ENCODE data around the gene ABRACL. TPM values are rescaled to one million over a fixed set of nuclear protein-coding genes. Genes with fewer than 3 reads are reported as not detected.

The ABRACL gene
- total and polyA plus RNA-seq, 11 donors = 3.2 to 26.3 (median 8.1) TPM

GRCh38 chr6:139028215-139028657 lies 309 bp upstream of the ABRACL start:
- Histone ChIP-seq H3K4me3 (peak overlapping the region; percentile 68 to 98 (median 93)), H3K4me1 (peaks cover 0 to 42% (median 10%) of the 10 kb centered on the region in 12 donors), H3K9me3 (no peaks in the 10 kb centered on the region), H3K36me3 (no peaks in the 10 kb centered on the region), H3K27ac (peak overlapping the region; percentile 11 to 97 (median 88)), H3K27me3 (no peaks in the 10 kb centered on the region)
- no peak for ATAC-seq
- WGBS, 4 donors = 2 to 6% (median 4%) methylated on average over 14 of the region's 14 CpGs
- intact Hi-C loops (cut with DNase I) = loop anchor here in 1 of 10 donors (5.0 kb wide), 1 partner anchor 79 kb away; no protein-coding TSS in a partner anchor
- no peak for DNase-seq
- TF ChIP-seq POLR2A (IDR thresholded peaks at IDR 0.05) (no peak), CTCF (IDR thresholded peaks at IDR 0.05) (no peak)

DNA sequence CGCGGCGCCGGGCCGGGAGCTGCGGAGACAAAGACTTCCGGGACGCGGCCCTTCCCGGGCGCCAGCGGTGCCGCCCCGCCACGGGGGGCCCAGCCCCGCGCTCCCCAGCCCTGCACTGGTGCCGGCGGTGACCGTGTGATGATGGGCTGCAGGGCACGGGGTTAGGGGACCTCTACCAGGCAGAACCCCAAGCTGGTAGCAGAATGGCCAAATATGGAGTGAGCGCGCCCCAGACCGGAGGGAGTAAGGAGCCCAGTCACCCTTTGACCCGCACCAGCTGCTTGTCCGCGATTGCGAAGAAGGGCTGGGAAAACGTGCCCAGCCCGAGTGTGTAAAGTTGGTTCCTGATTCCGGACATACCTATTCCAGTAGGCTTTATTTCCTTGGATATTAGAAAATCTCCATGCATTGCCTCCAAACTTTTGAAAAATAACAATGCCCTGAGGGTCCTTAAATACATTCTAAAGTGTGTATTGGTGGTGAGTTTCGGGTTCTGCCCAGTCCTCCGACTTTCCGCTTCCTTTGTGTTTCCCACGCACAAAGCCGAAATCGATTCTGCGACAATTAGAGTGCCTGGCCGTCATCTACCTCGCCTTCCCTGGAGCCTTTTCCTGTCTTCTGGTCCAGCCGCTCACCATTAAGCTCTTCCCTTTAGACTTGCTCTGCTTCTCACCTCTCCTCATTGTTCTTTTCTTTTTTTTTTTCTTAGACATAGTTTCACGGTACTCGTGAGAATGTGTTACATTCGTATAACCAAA lies 1.1 kb downstream of the ABRACL start:
- H3K27me3 ChIP-seq = no peaks in the 10 kb centered on the region
- peaks cover 0 to 8% (median 0%) of the 10 kb centered on the region in 9 donors for H3K36me3 ChIP-seq
- no peaks in the 10 kb centered on the region for H3K9me3 ChIP-seq
- intact Hi-C loops (cut with DNase I) = loop anchor here in 1 of 10 donors (5.0 to 10.0 kb wide), 2 partner anchors 78 to 325 kb away; no protein-coding TSS in a partner anchor
- WGBS, 4 donors = 6 to 19% (median 8%) methylated on average over 23 to 44 of the region's 44 CpGs
- TF ChIP-seq POLR2A (IDR thresholded peaks at IDR 0.05) = no peak
- TF ChIP-seq CTCF (IDR thresholded peaks at IDR 0.05) = no peak
- peak; percentile 61 to 85 (median 68) for DNase-seq
- peaks cover 0 to 46% (median 10%) of the 10 kb centered on the region in 12 donors for H3K4me1 ChIP-seq
- peak overlapping the region; percentile 68 to 98 (median 93) for H3K4me3 ChIP-seq
- ATAC-seq = peak; percentile 24 to 71 (median 56)
- H3K27ac ChIP-seq = peak overlapping the region; percentile 11 to 97 (median 88)

- WGBS, 4 donors = 71 to 79% (median 73%) methylated on average over 9 of the region's 9 CpGs
- intact Hi-C loops (cut with DNase I) = loop anchor here in 1 of 10 donors (10.0 kb wide), 1 partner anchor 324 kb away; no protein-coding TSS in a partner anchor
- no peak for TF ChIP-seq POLR2A (IDR thresholded peaks at IDR 0.05)
- TF ChIP-seq CTCF (IDR thresholded peaks at IDR 0.05) = no peak
- DNase-seq (no peak), ATAC-seq (no peak)
- Histone ChIP-seq H3K4me3 (peak overlapping the region in 11 of 12 donors; percentile 68 to 98 (median 92)), H3K36me3 (peaks cover 0 to 15% (median 3%) of the 10 kb centered on the region in 9 donors), H3K27ac (peak overlapping the region in 11 of 12 donors; percentile 22 to 97 (median 88)), H3K9me3 (no peaks in the 10 kb centered on the region), H3K27me3 (no peaks in the 10 kb centered on the region), H3K4me1 (peaks cover 0 to 46% (median 10%) of the 10 kb centered on the region in 12 donors)
Observed at GRCh38 chr6:139030228-139030963, 1.9 kb downstream of the ABRACL start.
